ENCODE results near the gene MRPL16. TPM values are rescaled to one million over a fixed set of nuclear protein-coding genes. Genes with fewer than 3 reads are reported as not detected.
"Not testable (repeated sequence)": the region's sequence is repeated elsewhere in the genome, so short reads cannot be mapped to it uniquely, and the experiment has no call there.

The MRPL16 gene
- total RNA-seq, 2 experiments from 2014 or later: 87.5 to 133 TPM

- CTCF ChIA-PET (ENCODE audit: unreplicated experiment): no interaction called here
- no peak for DNase-seq (ENCODE audit: low spot score)
- no peak overlapping the region for H2AFZ ChIP-seq (ENCODE audit: low read length)
These were observed 38.6 kb upstream of the MRPL16 start for GRCh38 chr11:59849129-59849528.

GRCh38 chr11:59848439-59848838 lies 37.9 kb upstream of the MRPL16 start:
- POLR2A ChIA-PET: not testable (repeated sequence)

More at GRCh38 chr11:59849129-59849528, 38.6 kb upstream of the MRPL16 start:
- intact Hi-C loops (cut with micrococcal nuclease; ENCODE audit: unreplicated experiment): no loop called here
- no TSS peak for BruUV-seq (replicated peaks)
- Histone ChIP-seq H3K9me2 (ENCODE audit: insufficient read depth, low read length) (no peaks in the 10 kb centered on the region), H3K79me2 (ENCODE audit: insufficient read depth, low read depth, low read length) (no peaks in the 10 kb centered on the region), H3K36me3 (ENCODE audit: insufficient read depth, low read length) (no peaks in the 10 kb centered on the region), H3K4me2 (ENCODE audit: low read length) (no peak overlapping the region), H3K4me3 (ENCODE audit: low read depth, low read length, poor library complexity, severe bottlenecking) (no peak overlapping the region), H3K4me1 (ENCODE audit: insufficient read depth, low read length, poor library complexity, severe bottlenecking) (no peaks in the 10 kb centered on the region), H3K9me3 (ENCODE audit: low read length) (no peaks in the 10 kb centered on the region), H4K20me1 (ENCODE audit: insufficient read depth, low read length) (no peaks in the 10 kb centered on the region), H3K27ac (ENCODE audit: low read depth, low read length, poor library complexity, severe bottlenecking) (no peak overlapping the region)
- POLR2A ChIA-PET: interaction anchor here (0.6 kb wide), 1 partner anchor 20 kb away, joined by 3 read pairs; no protein-coding TSS in a partner anchor
- TF ChIP-seq CTCF (conservative IDR thresholded peaks at IDR 0.05; ENCODE audit: low read length) (no peak), EZH2phosphoT487 (IDR thresholded peaks at IDR 0.05; ENCODE audit: borderline replicate concordance, low read depth, low read length) (no peak)

GRCh38 chr11:59847626-59848025 lies 37.0 kb upstream of the MRPL16 start:
- Histone ChIP-seq H3K4me3 (ENCODE audit: low read depth, low read length, poor library complexity, severe bottlenecking) (no peak overlapping the region), H3K36me3 (ENCODE audit: insufficient read depth, low read length) (no peaks in the 10 kb centered on the region), H3K9me3 (ENCODE audit: low read length) (no peaks in the 10 kb centered on the region), H3K79me2 (ENCODE audit: insufficient read depth, low read depth, low read length) (no peaks in the 10 kb centered on the region), H4K20me1 (ENCODE audit: insufficient read depth, low read length) (no peaks in the 10 kb centered on the region), H2AFZ (ENCODE audit: low read length) (no peak overlapping the region), H3K4me1 (ENCODE audit: insufficient read depth, low read length, poor library complexity, severe bottlenecking) (no peaks in the 10 kb centered on the region), H3K27ac (ENCODE audit: low read depth, low read length, poor library complexity, severe bottlenecking) (no peak overlapping the region), H3K9me2 (ENCODE audit: insufficient read depth, low read length) (no peaks in the 10 kb centered on the region), H3K4me2 (ENCODE audit: low read length) (no peak overlapping the region)
- BruUV-seq (replicated peaks): no TSS peak
- intact Hi-C loops (cut with micrococcal nuclease; ENCODE audit: unreplicated experiment): no loop called here
- TF ChIP-seq CTCF (conservative IDR thresholded peaks at IDR 0.05; ENCODE audit: low read length) (no peak), EZH2phosphoT487 (IDR thresholded peaks at IDR 0.05; ENCODE audit: borderline replicate concordance, low read depth, low read length) (no peak)
- ChIA-PET POLR2A (interaction anchor here (0.7 kb wide), 1 partner anchor 289 kb away, joined by 5 read pairs; no protein-coding TSS in a partner anchor), CTCF (ENCODE audit: unreplicated experiment) (no interaction called here)
- no peak for DNase-seq (ENCODE audit: low spot score)

More at GRCh38 chr11:59848439-59848838, 37.9 kb upstream of the MRPL16 start:
- H3K9me3 ChIP-seq (ENCODE audit: low read length); H3K4me3 ChIP-seq (ENCODE audit: low read depth, low read length, poor library complexity, severe bottlenecking); H3K36me3 ChIP-seq (ENCODE audit: insufficient read depth, low read length); intact Hi-C loops (cut with micrococcal nuclease; ENCODE audit: unreplicated experiment); CTCF ChIA-PET (ENCODE audit: unreplicated experiment); H3K4me1 ChIP-seq (ENCODE audit: insufficient read depth, low read length, poor library complexity, severe bottlenecking); H3K4me2 ChIP-seq (ENCODE audit: low read length); H4K20me1 ChIP-seq (ENCODE audit: insufficient read depth, low read length); H3K27ac ChIP-seq (ENCODE audit: low read depth, low read length, poor library complexity, severe bottlenecking); BruUV-seq (replicated peaks); H2AFZ ChIP-seq (ENCODE audit: low read length); DNase-seq (ENCODE audit: low spot score); H3K79me2 ChIP-seq (ENCODE audit: insufficient read depth, low read depth, low read length); H3K9me2 ChIP-seq (ENCODE audit: insufficient read depth, low read length): not testable (repeated sequence)
